ENCODE measurements around the gene ZNF182.
A peak's percentile ranks its signal among the peaks of the same experiment; 100 is the strongest.
"Not testable (repeated sequence)": the region's sequence is repeated elsewhere in the genome, so short reads cannot be mapped to it uniquely, and the experiment has no call there.

Gene ZNF182

DNA sequence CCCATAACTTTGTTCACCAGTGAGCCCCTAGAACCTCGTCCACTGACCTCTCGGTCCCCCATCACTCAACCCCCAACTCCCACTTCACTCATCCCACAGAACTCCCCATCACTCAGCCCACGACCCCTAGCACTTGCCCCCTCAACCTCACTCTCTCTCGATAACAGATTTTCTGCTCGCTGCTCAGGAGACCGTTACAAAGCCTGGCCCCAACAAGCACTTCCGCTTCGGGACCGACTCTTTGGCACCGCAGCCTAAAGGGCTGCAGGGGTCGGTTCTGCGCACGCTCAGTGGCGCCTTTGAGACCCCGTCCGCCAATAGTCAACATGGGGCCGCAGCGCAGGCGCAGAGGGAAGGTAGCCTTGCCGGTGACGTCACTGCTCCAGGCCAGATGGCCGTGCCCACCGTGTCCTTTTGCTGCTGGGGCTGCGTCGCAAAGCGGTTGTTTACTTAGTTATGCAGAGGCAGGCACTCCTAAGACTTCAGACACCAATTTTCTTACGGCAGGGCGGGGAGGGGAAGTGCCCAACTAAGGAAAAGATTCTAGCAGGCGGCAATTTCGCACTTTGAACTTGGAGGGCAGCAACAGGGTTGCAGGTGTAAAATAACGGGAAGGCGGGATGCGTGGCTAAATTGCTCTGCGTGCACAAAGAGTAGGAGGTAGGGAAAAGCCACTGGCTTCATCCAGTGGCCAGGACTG, at the start of gene ZNF182:
Gene ZNF182, minus strand, starts transcription at position 232 of the 700 bp plus-strand sequence. CDS start 1,380 bp downstream, outside the sequence.
- DNase-seq (ENCODE audit: low read depth, low spot score) = peak; percentile 71

DNA sequence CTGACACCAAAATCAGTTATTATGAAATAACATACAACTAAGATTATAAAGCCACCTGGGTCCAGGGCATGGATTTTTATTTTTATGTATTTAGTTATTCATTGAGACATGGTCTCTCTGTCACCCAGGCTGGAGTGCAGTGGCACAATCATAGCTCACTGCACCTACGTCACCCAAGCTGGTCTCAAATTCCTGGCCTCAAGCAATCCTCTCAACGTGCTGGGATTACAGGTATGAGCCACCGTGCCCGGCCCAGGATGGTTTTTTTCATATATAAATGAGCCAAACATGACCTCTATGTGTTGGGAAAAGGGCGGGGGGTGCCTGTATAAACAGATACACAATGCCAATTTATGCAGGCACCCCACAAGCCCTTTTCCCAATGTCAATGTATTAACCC, 43.1 kb upstream of the ZNF182 start:
- DNase-seq (ENCODE audit: low read depth, low spot score) = no peak

DNA sequence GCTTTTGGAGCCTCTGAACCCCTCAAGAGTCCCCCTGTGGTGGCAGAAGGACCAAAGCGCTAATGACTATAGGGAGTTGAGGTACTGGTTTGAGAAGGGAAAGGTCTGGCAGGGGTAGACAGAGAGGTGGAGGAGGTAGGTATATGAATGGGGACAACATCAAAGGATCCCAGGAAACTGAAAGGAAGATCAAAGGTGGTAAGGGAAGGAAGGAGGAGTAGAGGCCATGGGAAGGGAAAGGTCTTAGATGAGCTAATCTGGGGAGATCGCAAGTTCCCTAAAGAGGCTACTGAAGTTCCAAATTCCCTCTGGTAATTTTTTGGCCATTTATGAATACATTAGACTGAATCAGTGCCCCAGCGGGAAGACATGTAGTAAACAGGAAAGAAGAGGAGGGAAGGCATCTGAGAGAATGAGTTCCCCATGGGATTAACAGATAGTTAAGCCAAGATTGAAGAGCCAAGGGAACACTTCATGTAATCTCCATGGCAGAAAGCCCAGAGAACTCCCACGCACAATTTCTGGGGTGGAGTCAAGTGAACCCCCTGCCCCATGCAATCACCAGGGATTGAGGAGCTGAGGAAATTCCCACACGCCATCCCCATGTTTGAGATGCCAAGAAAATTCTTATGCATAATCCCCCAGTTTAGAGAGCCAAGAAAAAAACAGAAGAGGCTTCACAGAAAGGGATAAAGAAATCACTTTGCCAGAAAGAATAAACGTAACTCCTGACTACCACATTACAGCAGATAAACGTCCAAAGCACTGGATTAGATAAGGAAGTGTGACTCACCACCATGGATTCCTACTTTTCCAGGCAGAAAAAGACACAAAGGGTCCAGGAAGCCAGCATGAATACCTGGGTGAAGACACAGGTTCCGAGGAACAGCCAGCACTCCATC, 41.9 kb upstream of the ZNF182 start:
- no peak for DNase-seq (ENCODE audit: low read depth, low spot score)

DNA sequence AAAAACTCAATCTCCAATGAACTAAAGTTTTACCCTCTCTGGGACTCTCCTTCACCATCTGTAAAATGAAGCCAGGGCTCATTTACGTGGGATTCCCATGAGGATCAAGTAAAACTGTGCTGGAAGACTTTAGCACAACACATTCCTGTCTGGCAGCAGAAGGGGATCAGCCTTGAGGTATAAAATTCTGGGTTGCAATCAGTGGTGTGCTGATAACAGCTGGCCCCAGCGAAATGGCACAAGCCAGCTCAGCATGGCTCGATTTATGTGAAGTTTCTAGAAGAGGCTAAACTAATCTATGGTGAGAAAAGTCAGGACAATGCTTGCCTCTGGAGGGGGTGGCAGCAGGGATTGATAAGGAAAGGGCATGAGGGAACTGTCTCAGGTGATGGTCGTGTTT, 39.3 kb upstream of the ZNF182 start:
- no peak for DNase-seq (ENCODE audit: low read depth, low spot score)

DNA sequence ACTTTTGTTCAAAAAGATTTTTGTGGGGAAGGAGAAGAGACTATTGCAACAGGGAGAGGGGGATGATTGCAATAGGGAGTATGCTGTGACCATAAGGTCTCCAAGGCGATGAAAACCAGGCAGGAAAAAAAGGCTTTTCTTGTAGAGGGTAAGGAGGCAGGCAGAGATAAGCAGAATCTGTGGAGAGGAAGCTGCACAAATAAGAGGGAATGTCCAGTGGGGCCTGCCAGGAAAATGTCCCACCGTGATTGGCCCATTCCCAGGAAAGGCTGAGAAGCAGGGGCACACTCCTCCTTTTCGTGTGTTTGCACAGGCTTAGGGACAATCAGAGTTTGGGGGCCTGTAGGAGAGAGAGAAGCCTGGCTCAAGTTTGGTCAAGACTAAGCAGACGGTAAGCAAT, 32.1 kb upstream of the ZNF182 start:
- no peak for DNase-seq (ENCODE audit: low read depth, low spot score)

DNA sequence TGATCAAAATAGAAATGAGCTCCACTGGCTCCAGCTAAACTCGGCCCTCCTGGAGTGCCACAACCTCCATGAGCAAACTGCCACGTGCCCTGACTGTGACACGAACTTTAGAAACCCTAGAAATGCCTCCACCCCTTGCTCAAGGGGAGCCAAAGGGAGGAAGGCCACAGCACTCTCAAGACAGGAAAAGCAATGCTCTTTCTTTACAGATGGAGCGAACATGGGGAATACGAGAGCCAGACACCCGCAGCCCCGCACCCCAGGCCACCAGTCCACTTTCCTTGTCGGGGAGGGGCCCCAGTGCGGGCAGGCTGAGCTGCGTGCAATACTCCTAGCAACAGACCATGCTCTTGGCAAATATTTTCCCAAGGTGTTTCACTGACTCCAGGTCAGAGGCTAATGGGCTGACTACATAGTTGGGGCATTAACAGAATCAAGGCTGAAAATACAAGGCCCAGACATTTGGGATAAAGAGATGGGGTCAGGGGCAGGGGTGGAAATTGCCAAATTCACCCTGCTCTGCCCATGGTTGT, 26.9 kb upstream of the ZNF182 start:
- DNase-seq (ENCODE audit: low read depth, low spot score) = not testable (repeated sequence)

DNA sequence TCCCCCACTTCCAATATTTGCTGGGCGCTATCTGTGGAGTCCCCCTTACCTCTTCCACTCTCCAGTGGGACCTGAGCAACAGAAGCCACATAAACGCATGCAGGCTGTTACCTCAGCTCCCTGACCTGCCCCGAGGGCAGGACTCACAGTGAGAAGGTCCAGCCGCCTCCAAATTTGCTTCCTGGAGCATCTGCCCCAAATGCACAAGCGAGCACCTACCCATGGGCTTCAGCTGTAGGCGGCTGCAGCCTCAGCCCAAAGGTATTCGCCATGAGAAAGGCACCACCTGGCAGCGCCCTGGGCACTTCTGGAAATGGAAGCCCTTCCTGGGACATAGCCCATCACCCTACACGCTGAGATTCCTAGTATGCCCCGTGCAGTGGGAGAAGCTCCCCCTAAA, 26.4 kb upstream of the ZNF182 start:
- no peak for DNase-seq (ENCODE audit: low read depth, low spot score)

DNA sequence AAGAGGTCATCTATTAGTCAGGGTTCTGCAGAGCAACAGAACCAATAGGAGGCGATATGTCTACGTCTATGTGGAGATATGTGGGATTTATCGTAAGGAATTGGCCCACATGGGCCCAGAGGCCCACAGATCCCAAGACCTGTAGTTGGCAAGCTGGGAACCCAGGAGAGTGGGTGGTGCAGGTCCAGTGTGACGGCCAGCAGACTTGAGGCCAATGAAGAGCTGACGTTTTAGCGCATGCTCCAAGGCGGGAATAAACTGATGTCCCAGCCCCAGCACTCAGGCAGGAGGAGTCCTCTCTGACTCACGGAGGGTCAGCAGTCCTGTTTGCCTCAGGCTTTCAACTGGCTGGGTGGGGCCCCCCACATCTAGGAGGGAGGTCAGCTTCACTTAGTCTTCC, 24.3 kb upstream of the ZNF182 start:
- DNase-seq (ENCODE audit: low read depth, low spot score) = no peak

DNA sequence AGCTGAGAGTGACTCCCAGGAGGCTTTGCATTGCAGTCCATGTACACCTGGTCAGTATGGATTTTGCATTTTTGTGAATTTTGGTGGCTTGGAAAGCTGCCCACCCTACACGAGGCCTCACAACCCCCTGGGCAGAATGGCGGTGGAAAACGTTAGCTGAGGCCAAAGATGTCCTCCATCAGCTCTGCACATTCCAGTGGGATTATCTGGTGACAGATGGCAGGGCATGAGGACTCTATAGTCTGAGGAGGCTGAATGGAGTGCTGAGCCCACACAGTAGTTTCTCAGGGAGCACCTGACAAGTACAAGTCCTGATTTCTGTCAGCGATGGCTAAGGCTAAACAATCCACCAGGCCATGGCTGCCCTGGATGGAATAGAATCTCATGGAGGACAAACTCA, 23.8 kb upstream of the ZNF182 start:
- DNase-seq (ENCODE audit: low read depth, low spot score) = not testable (repeated sequence)

DNA sequence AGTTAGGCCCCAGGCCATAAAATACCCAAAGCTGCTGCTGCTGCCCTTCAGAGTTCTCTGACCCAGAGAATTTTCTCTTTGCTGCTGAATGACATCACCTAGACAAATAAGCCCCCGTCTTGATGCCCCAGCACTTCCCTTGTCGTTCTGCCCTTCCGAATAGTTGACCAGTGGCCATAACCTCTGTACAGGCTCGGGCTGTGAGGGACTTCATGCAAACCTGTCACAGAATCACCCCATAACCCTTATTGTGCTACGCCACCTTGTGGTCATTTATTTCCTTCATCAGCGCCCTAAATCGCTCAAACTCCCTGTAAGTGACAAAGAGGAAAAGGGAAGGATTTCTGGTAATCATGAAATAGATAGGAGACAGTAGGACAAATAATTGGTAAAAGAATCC, 21.8 kb upstream of the ZNF182 start:
- no peak for DNase-seq (ENCODE audit: low read depth, low spot score)

DNA sequence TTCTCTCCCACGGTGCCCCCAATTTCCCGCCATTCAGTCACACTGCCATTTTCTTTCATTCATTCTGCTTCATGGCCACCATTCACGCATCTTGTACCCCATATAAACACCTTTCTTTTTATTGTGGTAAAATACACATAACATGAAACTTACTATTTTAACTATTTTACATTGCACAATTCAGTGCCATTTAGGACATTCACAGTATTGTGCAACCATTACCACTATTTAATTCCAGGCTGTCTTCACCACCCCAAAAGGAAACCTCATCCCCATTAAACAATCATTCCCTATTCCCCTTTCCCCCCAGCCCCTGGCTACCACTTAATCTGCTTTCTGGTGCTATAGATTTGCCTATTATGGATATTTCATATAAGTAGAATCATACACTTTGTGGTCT, 18.9 kb upstream of the ZNF182 start:
- no peak for DNase-seq (ENCODE audit: low read depth, low spot score)

DNA sequence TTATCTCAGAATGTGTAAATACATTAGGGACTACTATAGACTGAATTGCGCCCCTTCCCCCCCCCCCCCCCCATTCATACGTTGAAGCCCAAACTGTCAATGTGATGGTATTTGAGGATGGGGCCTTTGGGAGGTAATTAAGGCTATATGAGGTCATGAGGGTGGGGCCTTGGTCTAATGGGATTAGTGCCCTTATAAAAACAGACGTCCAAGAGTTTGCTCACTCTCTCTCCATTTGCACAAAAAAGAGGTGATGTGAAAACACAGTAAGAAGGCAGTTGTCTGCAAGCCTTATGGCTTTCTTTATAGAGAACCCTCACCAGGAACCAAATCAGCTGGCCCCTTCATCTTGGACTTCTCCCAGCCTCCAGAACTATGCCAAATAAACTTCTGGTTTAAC, 18.3 kb upstream of the ZNF182 start:
- no peak for DNase-seq (ENCODE audit: low read depth, low spot score)

DNA sequence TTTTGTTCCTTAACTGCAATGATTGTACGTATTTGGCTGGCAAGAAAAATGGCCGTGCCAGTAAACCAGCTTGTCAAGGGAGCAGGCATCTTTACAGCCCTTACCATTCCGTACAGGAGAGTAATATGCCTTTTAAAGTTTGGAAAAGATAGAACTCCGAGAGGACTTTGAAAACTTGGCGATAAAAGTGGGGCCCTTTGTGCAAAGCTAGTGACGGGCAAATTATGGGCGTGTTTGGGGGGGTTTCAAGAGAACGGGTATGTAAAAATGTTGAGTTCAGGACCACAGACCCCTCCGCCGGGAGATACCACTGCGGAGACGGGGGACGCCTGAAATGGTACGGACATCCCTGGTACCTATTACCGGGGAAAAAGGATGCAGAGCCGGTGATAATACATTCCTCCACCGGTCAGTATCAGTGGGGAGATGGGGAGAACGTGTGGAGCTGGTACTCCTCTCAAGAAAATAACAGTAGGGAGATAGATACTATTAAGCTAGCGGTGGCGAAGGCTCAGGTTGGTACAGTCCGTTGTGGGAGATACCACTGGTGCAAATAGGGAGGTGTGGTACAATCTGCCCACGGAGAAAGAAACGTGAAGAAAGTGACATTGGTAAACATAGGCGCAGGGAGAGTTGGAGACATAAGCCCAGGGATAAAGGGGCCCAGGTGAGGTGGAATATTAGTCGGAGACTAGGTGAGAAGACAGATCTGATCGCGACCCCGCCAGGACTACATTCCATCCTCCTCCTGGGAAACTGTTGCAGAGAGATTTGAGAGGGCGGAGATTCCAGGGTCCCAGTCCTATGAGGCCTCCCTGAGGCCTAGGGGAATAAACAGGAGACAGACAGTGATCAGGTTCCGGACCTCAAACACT, 17.5 kb upstream of the ZNF182 start:
- DNase-seq (ENCODE audit: low read depth, low spot score) = peak; percentile 41

DNA sequence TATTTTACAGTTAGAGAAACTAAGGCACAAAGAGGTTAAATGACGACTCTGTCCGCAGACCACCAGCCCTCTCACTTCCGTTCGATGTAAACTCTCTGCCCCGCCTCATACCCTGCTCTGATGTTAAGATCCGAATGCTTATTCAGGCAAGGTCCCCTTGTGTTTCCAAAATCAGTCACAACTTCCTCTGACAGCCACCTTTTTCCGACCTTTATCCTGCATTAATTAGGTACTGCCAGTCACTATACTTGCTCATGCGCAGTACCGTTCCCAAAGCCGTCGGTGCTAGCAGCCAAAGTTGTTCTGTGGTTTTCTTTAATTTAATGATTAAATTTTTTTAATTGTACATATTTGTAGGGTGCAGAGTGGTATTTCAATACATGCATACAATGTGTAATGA, 16.7 kb upstream of the ZNF182 start:
- DNase-seq (ENCODE audit: low read depth, low spot score) = not testable (repeated sequence)

DNA sequence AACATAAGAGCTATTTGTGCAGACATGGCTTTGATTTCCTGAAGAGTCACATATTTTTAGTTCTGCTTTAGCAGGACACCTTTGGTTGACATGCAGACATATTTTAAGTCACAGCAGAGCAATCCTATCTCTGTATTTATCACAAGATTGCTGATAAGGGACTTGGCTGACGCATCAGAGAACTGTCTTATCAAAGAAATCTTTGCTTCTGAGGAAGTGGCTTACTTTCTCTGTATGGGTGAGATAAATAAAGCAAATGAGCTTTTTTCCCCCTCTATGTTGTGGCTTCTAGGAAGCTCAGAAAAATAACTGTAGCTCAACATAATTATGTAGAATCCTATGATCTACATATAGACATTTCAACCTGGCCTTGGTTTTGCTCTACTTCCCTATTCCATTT, 16.1 kb upstream of the ZNF182 start:
- DNase-seq (ENCODE audit: low read depth, low spot score) = not testable (repeated sequence)

DNA sequence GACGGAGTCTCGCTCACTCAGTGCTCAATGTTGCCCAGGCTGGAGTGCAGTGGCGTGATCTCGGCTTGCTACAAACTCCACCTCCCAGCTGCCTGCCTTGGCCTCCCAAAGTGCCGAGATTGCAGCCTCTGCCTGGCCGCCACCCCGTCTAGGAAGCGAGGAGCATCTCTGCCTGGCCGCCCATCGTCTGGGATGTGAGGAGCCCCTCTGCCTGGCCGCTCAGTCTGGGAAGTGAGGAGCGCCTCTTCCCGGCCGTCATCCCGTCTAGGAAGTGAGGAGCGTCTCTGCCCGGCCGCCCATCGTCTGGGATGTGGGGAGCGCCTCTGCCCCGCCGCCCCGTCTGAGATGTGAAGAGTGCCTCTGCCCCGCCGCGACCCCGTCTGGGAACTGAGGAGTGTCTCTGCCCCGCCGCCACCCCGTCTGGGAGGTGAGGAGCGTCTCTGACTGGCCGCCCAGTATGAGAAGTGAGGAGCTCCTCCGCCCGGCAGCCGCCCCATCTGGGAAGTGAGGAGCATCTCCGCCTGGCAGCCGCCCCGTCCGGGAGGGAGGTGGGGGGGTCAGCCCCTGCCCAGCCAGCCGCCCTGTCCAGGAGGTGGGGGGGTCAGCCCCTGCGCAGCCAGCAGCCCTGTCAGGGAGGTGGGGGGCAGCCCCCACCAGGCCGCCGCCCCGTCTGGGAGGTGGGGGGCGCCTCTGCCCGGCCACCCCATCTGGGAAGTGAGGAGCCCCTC, 13.0 kb upstream of the ZNF182 start:
- DNase-seq (ENCODE audit: low read depth, low spot score) = not testable (repeated sequence)

DNA sequence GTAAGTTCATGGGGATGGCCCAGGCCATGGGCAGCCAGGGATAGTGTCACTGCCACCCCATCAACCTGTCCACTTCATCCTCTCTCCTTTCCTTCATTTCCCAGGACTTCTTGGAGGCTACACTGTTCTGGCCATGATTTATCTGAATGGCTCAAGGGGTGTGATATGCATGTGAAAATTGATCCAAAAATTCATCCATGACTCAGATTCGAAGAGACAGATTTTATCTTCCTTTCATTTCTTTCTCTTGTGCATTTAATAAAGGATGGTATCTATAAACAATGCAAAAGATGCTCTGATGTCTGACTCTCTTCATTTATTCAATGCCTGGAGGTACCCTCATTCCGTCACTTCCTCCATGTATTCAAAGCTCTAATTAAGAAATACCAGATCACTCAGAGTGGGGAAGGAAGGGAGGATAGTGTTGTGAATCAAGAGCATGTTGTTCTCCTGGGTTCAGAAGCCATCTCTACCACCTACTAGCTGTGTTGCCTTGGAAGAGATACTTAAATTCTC, 5.7 kb upstream of the ZNF182 start:
- not testable (repeated sequence) for DNase-seq (ENCODE audit: low read depth, low spot score)

DNA sequence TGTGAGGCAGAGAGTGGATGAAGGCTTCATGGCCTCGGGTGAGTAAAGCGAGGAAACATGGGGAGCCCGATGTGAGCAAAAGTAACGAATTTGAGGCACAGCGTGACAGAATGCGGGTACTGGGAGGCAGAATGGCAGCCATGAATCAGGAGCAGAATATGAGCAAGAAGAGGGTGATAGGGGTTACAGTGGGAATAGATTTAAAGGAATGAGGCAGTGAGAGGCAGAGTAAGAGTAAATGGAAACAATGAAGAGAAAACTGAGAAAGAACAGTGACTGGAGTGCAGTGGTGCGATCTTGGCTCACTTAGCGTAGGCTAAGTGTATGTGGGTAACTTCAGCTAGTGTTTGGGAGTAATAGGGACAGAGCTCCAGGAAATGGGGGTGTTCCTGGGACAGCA, 2.9 kb upstream of the ZNF182 start, which contains the start of gene SPACA5:
Gene SPACA5, plus strand, starts transcription at position 301 of the 400 bp plus-strand sequence. CDS start 815 bp downstream, outside the sequence.
- not testable (repeated sequence) for DNase-seq (ENCODE audit: low read depth, low spot score)

DNA sequence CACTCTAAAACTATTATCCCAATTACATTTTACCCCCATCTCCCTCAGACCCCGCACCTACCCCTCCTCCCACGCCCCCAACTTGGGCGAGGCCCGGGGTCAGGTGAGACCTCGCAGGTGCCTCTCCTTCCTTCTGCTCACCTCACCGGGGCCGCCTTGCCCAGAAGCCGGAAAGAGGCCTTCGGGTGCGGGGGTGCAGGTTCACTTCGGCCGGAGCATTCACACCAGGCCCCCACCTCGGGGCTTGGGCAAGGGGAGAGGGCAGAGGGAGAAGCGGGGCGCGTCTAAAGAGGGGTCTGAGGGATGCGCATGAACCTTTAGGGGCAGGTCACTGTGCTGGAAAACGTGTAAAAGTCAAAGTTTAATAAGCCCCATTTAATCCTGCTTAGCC, 427 bp downstream of the ZNF182 start:
- DNase-seq (ENCODE audit: low read depth, low spot score) = no peak

DNA sequence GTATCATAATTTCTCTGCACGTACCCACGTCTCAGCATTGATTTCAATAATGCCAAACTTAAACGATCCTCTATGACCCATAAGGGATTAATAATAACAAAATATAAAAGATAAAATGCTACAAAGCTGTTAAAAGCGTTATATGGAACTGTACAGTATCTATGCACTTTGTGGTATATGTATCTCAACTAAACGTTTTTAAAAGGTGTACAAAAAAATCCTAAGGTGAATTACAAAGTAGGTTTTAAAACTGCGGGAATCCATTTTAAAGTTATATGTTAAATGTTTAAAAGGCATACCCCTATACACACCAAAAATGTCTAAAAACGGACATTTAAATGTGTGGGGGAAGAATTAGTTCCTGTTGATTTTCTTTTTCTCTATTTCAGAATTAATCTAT, 860 bp downstream of the ZNF182 start:
- no peak for DNase-seq (ENCODE audit: low read depth, low spot score)

DNA sequence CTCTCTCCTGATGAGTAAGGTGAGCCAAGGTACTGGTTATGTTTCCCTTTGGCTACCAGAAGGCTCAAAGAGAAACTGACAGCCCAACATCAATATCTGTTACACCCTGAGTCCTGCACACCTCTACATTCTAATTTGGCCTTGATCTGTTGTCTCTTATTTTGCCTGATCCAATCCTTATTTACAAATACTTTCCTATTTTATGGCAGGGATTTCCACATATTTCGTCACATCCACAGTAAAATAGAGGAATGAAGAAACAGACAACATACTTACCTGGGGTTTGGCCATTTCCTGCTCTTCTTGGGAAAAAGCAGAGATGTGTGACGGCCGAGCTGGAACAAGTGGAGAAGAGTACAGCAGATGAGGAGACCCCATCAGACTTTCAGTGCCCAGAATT, 1.5 kb downstream of the ZNF182 start:
- DNase-seq (ENCODE audit: low read depth, low spot score) = no peak
